HEK293 (cell line): Measurements from ENCODE around the gene WARS2.

Experiments used
- HOXA7 ChIP-seq: sonication (generic); formaldehyde crosslinking; IDR thresholded peaks from 2 replicates; pipeline ENCODE4 v1.8.1; 2022; ENCODE audit warnings: missing genetic modification reagents, borderline replicate concordance
- ZNF133 ChIP-seq: fragments of 450-650 bp; formaldehyde crosslinking; IDR thresholded peaks from 2 replicates; pipeline ENCODE4 v1.5.1; 2016; ENCODE audit warnings: missing biosample characterization, missing genetic modification characterization
- ZNF274 ChIP-seq, 2 experiments: fragments of 200-500 bp in 1 of 2; fragments of 450-650 bp in 1 of 2; sonication (Bioruptor generic) in 1 of 2; formaldehyde crosslinking in 1 of 2; IDR thresholded peaks; 2 replicates each; pipeline versions ENCODE4 v1.5.1 to v1.6.1; 2014 to 2016; ENCODE audit warnings: borderline replicate concordance in 1 of 2, inconsistent platforms in 1 of 2, low read length in 1 of 2, missing biosample characterization in 1 of 2, missing genetic modification characterization in 1 of 2
- ZNF658 ChIP-seq: fragments of 450-650 bp; formaldehyde crosslinking; IDR thresholded peaks from 2 replicates; pipeline ENCODE4; 2016; ENCODE audit warnings: missing biosample characterization, missing genetic modification characterization
- ZNF791 ChIP-seq: fragments of 450-650 bp; formaldehyde crosslinking; IDR thresholded peaks from 2 replicates; pipeline ENCODE4 v1.5.1; 2016; ENCODE audit warnings: missing biosample characterization, missing genetic modification characterization

GRCh38 chr1:119005724-119006405 is 134.6 kb downstream of the WARS2 start:
- TF ChIP-seq ZNF791 (tag by site-specific recombination): no peak
- no peak for TF ChIP-seq ZNF274 (IDR thresholded peaks at IDR 0.05; ENCODE audit: low read length)
- TF ChIP-seq ZNF274 (tag by site-specific recombination; IDR thresholded peaks at IDR 0.05; ENCODE audit: borderline replicate concordance): no peak
- no peak for TF ChIP-seq ZNF658
- no peak for TF ChIP-seq HOXA7 (CRISPR knock-in tag)
- no peak for TF ChIP-seq ZNF133 (tag by site-specific recombination)
